ENCODE measurements around the gene TLE5. TPM values are rescaled to one million over a fixed set of nuclear protein-coding genes. Genes with fewer than 3 reads are reported as not detected.
"Not testable (repeated sequence)": the region's sequence is repeated elsewhere in the genome, so short reads cannot be mapped to it uniquely, and the experiment has no call there.

Gene TLE5
- total and polyA plus RNA-seq, 2 experiments from 2014 or later = 260 to 308 TPM

GRCh38 chr19:3053218-3053621 is 9.1 kb downstream of the TLE5 start:
- Histone ChIP-seq H3K27me3 (no peaks in the 10 kb centered on the region), H3K4me1 (ENCODE audit: insufficient read depth) (peaks cover 32% of the 10 kb centered on the region), H3K36me3 (replicated peaks; ENCODE audit: insufficient read depth, low read depth) (no peaks in the 10 kb centered on the region), H3K4me2 (no peak overlapping the region), H3K79me2 (peaks cover 10% of the 10 kb centered on the region), H3K9me2 (replicated peaks; ENCODE audit: insufficient read depth) (no peaks in the 10 kb centered on the region), H3K27ac (no peak overlapping the region), H4K20me1 (ENCODE audit: insufficient read depth, poor library complexity, severe bottlenecking) (peaks cover 10% of the 10 kb centered on the region), H3K9me3 (ENCODE audit: low read depth) (no peaks in the 10 kb centered on the region), H3K4me3 (no peak overlapping the region), H2AFZ (no peak overlapping the region)
- no peak for TF ChIP-seq EZH2 (IDR thresholded peaks at IDR 0.05; ENCODE audit: borderline replicate concordance)
- no peak for TF ChIP-seq CTCF (IDR thresholded peaks at IDR 0.05; ENCODE audit: poor library complexity)
- TF ChIP-seq EZH2phosphoT487 (IDR thresholded peaks at IDR 0.05; ENCODE audit: low read depth, severe bottlenecking, unreplicated experiment) = no peak
- DNase-seq (ENCODE audit: low spot score) = no peak
- WGBS (ENCODE audit: low lambda C conversion rate, missing lambda C conversion rate) = 87% methylated on average over 14 of the region's 15 CpGs

GRCh38 chr19:3050016-3050415 is 12.3 kb downstream of the TLE5 start:
- H2AFZ ChIP-seq; H3K79me2 ChIP-seq; H4K20me1 ChIP-seq (ENCODE audit: insufficient read depth, poor library complexity, severe bottlenecking); H3K27me3 ChIP-seq; H3K9me3 ChIP-seq (ENCODE audit: low read depth); H3K36me3 ChIP-seq (replicated peaks; ENCODE audit: insufficient read depth, low read depth); H3K9me2 ChIP-seq (replicated peaks; ENCODE audit: insufficient read depth); H3K4me2 ChIP-seq; DNase-seq (ENCODE audit: low spot score); H3K27ac ChIP-seq; H3K4me3 ChIP-seq: not testable (repeated sequence)
- H3K4me1 ChIP-seq (ENCODE audit: insufficient read depth) = peaks cover 14% of the 10 kb centered on the region
- 93% methylated on average over 7 of the region's 7 CpGs for WGBS (ENCODE audit: low lambda C conversion rate, missing lambda C conversion rate)

GRCh38 chr19:3049089-3049488 is 13.2 kb downstream of the TLE5 start:
- H3K4me3 ChIP-seq = no peak overlapping the region
- no peaks in the 10 kb centered on the region for H3K36me3 ChIP-seq (replicated peaks; ENCODE audit: insufficient read depth, low read depth)
- DNase-seq (ENCODE audit: low spot score) = no peak
- H3K4me2 ChIP-seq = no peak overlapping the region
- H4K20me1 ChIP-seq (ENCODE audit: insufficient read depth, poor library complexity, severe bottlenecking) = no peaks in the 10 kb centered on the region
- 96% methylated on average over 3 of the region's 3 CpGs for WGBS (ENCODE audit: low lambda C conversion rate, missing lambda C conversion rate)
- no peaks in the 10 kb centered on the region for H3K9me2 ChIP-seq (replicated peaks; ENCODE audit: insufficient read depth)
- no peak overlapping the region for H3K27ac ChIP-seq
- H2AFZ ChIP-seq = no peak overlapping the region
- no peak for TF ChIP-seq CTCF (IDR thresholded peaks at IDR 0.05; ENCODE audit: poor library complexity)
- no peak for TF ChIP-seq EZH2phosphoT487 (IDR thresholded peaks at IDR 0.05; ENCODE audit: low read depth, severe bottlenecking, unreplicated experiment)
- no peak for TF ChIP-seq EZH2 (IDR thresholded peaks at IDR 0.05; ENCODE audit: borderline replicate concordance)
- no peaks in the 10 kb centered on the region for H3K27me3 ChIP-seq
- H3K9me3 ChIP-seq (ENCODE audit: low read depth) = no peaks in the 10 kb centered on the region
- H3K4me1 ChIP-seq (ENCODE audit: insufficient read depth) = peaks cover 12% of the 10 kb centered on the region
- no peaks in the 10 kb centered on the region for H3K79me2 ChIP-seq

- Histone ChIP-seq H3K4me2 (peak overlapping the region; percentile 72), H2AFZ (no peak overlapping the region), H3K9me2 (replicated peaks; ENCODE audit: insufficient read depth) (no peaks in the 10 kb centered on the region), H3K9me3 (ENCODE audit: low read depth) (no peaks in the 10 kb centered on the region), H4K20me1 (ENCODE audit: insufficient read depth, poor library complexity, severe bottlenecking) (no peaks in the 10 kb centered on the region), H3K79me2 (no peaks in the 10 kb centered on the region), H3K4me3 (no peak overlapping the region), H3K4me1 (ENCODE audit: insufficient read depth) (peaks cover 12% of the 10 kb centered on the region), H3K27ac (peak overlapping the region; percentile 84), H3K27me3 (no peaks in the 10 kb centered on the region), H3K36me3 (replicated peaks; ENCODE audit: insufficient read depth, low read depth) (no peaks in the 10 kb centered on the region)
- DNase-seq (ENCODE audit: low spot score) = no peak
- TF ChIP-seq CTCF (IDR thresholded peaks at IDR 0.05; ENCODE audit: poor library complexity) (no peak), EZH2 (IDR thresholded peaks at IDR 0.05; ENCODE audit: borderline replicate concordance) (no peak), EZH2phosphoT487 (IDR thresholded peaks at IDR 0.05; ENCODE audit: low read depth, severe bottlenecking, unreplicated experiment) (no peak)
- 82% methylated on average over 5 of the region's 5 CpGs for WGBS (ENCODE audit: low lambda C conversion rate, missing lambda C conversion rate)
These were observed 14.1 kb downstream of the TLE5 start for GRCh38 chr19:3048190-3048533.

All from hepatocyte (in vitro differentiated cells).